Lower leg skin (tissue), 4 donors: ENCODE results near the gene RAB3IP. TPM values are rescaled to one million over a fixed set of nuclear protein-coding genes. Genes with fewer than 3 reads are reported as not detected.

ENCODE experiments used
- DNase-seq, 2 donors: peaks; one replicate each; pipeline ENCODE4 v3.0.0-alpha.2; 2019; ENCODE audit warnings: low spot score in 2 of 2
- H3K4me3 ChIP-seq: fragments of 200-600 bp; sonication (generic); 2 replicates; pipeline ENCODE4 v1.5.1; 2017; ENCODE audit warnings: mild to moderate bottlenecking, low read depth; ENCODE audit not compliant: poor library complexity, severe bottlenecking
- CTCF ChIP-seq, 3 donors: fragments of 450-650 bp; IDR thresholded peaks; one replicate each; pipeline ENCODE4 v1.5.1; 2016; ENCODE audit warnings: antibody characterized with exemption in 3 of 3, mild to moderate bottlenecking in 3 of 3, moderate library complexity in 2 of 3
- POLR2A ChIP-seq, 2 donors: fragments of 450-650 bp; IDR thresholded peaks; one replicate each; pipeline ENCODE4 v1.6.1; 2016 to 2017; ENCODE audit warnings: antibody characterized with exemption in 2 of 2, mild to moderate bottlenecking in 1 of 2, moderate library complexity in 1 of 2
- WGBS, 2 donors: methylation state at CpG; one replicate each; pipeline ENCODE4 v1.1.5; 2018; 5-methylcytosine and 5-hydroxymethylcytosine counted together
- intact Hi-C: fragments of 100-400 bp; cut with DNase I; formaldehyde crosslinking; loops from one replicate; pipeline ENCODE4 v1.15.0; 2023; ENCODE audit warnings: low total_unique reads
- total RNA-seq, 4 donors: library from RNA; depleted of rRNA; stranded (reverse); fragments of >200 nt; gene quantifications; one replicate each; pipeline ENCODE4 v1.1.0, GENCODE V29; 2016

RAB3IP gene
- total RNA-seq, 4 donors from 2014 or later: 11.3 to 30.0 (median 21.4) TPM

GRCh38 chr12:69701826-69702225 is 36.8 kb upstream of the RAB3IP start:
- no peak for DNase-seq
- intact Hi-C loops: no loop called here
- 85 to 88% methylated on average over 3 of the region's 3 CpGs for WGBS, 2 donors
- H3K4me3 ChIP-seq: no peak overlapping the region
- TF ChIP-seq CTCF (IDR thresholded peaks at IDR 0.05) (no peak), POLR2A (IDR thresholded peaks at IDR 0.05) (no peak)

GRCh38 chr12:69703146-69703642 is 35.5 kb upstream of the RAB3IP start:
- no peak for DNase-seq
- TF ChIP-seq CTCF (IDR thresholded peaks at IDR 0.05): no peak
- no peak for TF ChIP-seq POLR2A (IDR thresholded peaks at IDR 0.05)
- H3K4me3 ChIP-seq: no peak overlapping the region
- WGBS, 2 donors: 50 to 60% methylated on average over 1 of the region's 1 CpG
- intact Hi-C loops: no loop called here

GRCh38 chr12:69704357-69704756 is 34.3 kb upstream of the RAB3IP start:
- WGBS, 2 donors: 0% methylated on average over 1 of the region's 1 CpG
- DNase-seq: no peak
- intact Hi-C loops: no loop called here
- TF ChIP-seq POLR2A (IDR thresholded peaks at IDR 0.05): no peak
- TF ChIP-seq CTCF (IDR thresholded peaks at IDR 0.05): no peak
- H3K4me3 ChIP-seq: no peak overlapping the region

GRCh38 chr12:69708649-69709048 is 30.0 kb upstream of the RAB3IP start:
- TF ChIP-seq POLR2A (IDR thresholded peaks at IDR 0.05) (no peak), CTCF (IDR thresholded peaks at IDR 0.05) (no peak)
- no peak overlapping the region for H3K4me3 ChIP-seq
- intact Hi-C loops: no loop called here
- DNase-seq: no peak
- WGBS, 2 donors: 87 to 94% methylated on average over 3 of the region's 3 CpGs

GRCh38 chr12:69712826-69713225 is 25.8 kb upstream of the RAB3IP start:
- no peak for DNase-seq
- 63 to 65% methylated on average over 2 of the region's 2 CpGs for WGBS, 2 donors
- H3K4me3 ChIP-seq: no peak overlapping the region
- TF ChIP-seq POLR2A (IDR thresholded peaks at IDR 0.05) (no peak), CTCF (IDR thresholded peaks at IDR 0.05) (no peak)
- intact Hi-C loops: no loop called here

GRCh38 chr12:69714542-69714941 is 24.1 kb upstream of the RAB3IP start:
- no peak for DNase-seq
- intact Hi-C loops: no loop called here
- 59 to 69% methylated on average over 3 of the region's 3 CpGs for WGBS, 2 donors
- no peak overlapping the region for H3K4me3 ChIP-seq
- TF ChIP-seq POLR2A (IDR thresholded peaks at IDR 0.05): no peak
- no peak for TF ChIP-seq CTCF (IDR thresholded peaks at IDR 0.05)
